Panc1 (cell line): ENCODE data around the gene NEMP1.

Experiments used
- CTCF ChIP-seq: fragments of 450-650 bp; IDR thresholded peaks from 2 replicates; pipeline ENCODE4 v1.5.1; 2017; ENCODE audit warnings: mild to moderate bottlenecking
- POLR2AphosphoS5 ChIP-seq: IDR thresholded peaks from 2 replicates; pipeline ENCODE4 v1.6.1; 2012; ENCODE audit warnings: mild to moderate bottlenecking, low read depth, low read length, moderate library complexity
- SIN3A ChIP-seq: IDR thresholded peaks from 2 replicates; pipeline ENCODE4 v1.6.1; 2012; ENCODE audit warnings: low read depth, mild to moderate bottlenecking, low read length, moderate library complexity, borderline replicate concordance; ENCODE audit not compliant: insufficient read depth

- TF ChIP-seq CTCF (no peak), SIN3A (no peak), POLR2AphosphoS5 (no peak)
Measured at GRCh38 chr12:57103856-57104255, 25.3 kb upstream of the NEMP1 start.
